T-helper 2 cell (primary cell): Measurements from ENCODE around the gene TSPAN5.
"Not testable (repeated sequence)": the region's sequence is repeated elsewhere in the genome, so short reads cannot be mapped to it uniquely, and the experiment has no call there.

Source experiments
- DNase-seq, 5 experiments: peaks; one replicate each; pipeline versions ENCODE4 v3.0.0 to v3.0.0-alpha.2; 2012 to 2022
- total RNA-seq, 2 donors: gene quantifications; one replicate each; lab custom pipeline; 2026; lab: John Stamatoyannopoulos, UW

The TSPAN5 gene
- 7.2 to 16.4 reads per million in 2 donors for total RNA-seq

DNA sequence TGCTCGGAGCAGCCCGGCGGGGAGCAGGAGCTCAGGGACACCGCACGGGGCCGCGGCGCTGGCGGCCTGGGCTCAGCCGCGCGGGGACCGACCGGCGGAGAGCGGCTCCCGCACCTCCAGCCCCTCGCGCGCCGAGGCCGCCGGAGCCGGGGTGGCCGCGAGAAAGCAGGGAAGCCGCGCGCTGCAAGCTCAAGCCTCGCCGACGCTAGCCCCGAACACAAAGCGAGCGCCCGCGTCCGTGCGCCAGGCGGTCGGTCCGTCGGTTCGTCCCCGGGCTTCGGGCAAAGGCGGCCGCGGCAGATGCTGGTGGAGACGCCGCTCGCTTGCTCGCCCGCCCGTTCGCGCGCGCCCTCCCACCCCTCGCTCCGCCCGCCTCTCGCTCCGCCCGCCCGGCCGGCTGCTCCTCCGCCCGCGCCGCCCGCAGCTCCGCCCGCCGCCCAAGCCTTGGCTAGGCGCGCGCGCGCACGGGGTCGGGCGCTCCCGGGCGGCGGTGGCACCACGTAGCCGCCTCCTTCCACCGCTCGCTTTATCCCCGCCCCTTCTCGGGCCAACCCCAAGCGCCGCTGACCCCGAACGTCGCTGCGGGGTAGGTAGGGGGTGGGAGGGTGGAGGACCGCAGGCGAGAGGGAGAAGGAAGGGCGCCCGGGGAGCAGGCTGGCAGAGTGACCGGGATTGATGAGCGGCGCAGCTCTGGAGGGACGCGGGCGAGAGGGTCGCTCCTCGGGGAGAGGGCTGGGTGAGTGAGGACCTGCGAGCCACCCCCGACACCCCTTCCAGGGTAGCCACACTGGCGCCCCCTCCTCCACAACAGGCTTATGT lies at the start of gene TSPAN5:
TSS of gene TSPAN5 (minus strand) at position 325 of the 819 bp plus-strand sequence.
- peak; percentile 64 to 93 (median 74) for DNase-seq

DNA sequence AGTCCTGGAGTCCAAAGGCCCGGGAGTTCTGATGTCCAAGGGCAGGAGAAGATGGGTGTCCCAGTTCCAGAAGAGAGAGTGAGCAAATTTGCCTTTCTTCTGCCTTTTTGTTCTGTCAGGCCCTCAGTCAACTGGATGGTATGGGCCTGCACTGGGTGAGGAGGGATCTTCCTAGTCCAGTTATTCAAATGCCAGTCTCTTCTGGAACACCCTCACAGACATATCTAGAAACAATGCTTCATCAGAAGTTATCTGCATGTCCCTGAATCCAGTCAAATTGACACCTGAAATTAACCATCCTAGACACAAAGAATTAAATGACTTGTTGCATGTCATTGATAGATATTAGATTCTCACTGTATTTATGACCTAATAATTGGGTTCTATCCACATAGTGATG lies 48.5 kb upstream of the TSPAN5 start:
- DNase-seq, result no peak

DNA sequence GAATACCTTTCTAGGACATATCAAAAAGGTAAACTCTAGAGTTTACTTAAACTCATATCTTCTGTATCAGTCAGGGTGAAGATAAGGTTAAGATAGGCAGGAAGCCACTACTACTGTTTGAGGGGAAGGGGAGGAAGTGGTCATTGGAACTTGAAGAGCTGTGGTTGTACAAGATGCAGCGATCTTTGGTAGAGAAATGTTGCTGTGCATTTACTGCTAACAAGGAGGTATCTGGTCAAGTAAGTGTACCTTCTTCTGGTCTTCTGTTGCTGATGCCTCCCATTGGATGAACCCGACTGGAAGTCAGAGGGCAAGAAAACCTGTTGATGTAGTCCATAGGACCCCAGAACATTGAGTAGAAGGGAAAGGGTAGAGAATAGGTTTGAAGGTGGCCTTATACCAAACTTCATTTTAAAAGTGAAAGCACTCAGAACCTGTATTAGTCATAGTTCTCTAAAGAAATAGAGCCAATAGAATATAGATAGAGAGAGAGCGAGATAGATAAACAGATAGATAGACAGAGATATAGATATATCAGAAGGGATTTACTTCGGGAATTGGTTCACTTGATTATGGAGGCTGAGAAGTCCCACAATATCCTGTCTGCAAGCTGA lies 47.9 kb upstream of the TSPAN5 start:
- peak in 2 of 5 experiments; percentile 66 to 96 for DNase-seq

DNA sequence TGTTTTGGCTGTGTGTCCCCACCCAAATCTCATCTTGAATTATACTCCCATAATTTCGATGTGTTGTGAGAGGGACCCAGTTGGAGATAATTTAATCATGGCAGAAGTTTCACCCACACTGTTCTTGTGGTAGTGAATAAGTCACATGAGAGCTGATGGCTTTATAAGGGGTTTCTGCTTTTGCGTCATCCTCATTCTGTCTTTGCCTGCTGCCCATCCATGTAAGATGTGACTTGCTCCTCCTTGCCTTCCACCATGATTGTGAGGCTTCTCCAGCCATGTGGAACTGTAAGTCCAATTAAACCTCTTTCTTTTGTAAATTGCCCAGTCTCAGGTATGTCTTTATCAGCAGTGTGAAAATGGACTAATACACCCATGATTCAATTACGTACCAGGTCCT lies 47.2 kb upstream of the TSPAN5 start:
- DNase-seq, result not testable (repeated sequence)

DNA sequence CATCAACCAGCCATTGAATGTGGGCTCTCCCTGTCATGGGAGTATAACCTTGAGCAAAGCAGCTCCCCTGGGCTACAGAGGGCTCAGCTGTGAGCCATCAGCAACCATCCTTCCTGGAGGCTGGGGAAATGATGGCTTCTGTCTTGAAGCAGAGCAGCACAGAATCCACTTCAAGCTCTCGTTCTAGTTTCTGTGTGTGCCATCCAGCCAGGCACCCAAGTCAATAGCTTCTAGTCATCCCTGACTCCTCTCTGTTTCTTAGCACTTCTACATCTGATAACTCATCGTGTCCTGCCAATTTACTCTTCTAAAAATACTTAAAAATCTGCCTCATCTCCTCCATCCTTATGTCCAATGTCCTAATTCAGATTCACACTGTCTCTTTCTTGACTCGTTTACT lies 42.2 kb upstream of the TSPAN5 start:
- no peak for DNase-seq

DNA sequence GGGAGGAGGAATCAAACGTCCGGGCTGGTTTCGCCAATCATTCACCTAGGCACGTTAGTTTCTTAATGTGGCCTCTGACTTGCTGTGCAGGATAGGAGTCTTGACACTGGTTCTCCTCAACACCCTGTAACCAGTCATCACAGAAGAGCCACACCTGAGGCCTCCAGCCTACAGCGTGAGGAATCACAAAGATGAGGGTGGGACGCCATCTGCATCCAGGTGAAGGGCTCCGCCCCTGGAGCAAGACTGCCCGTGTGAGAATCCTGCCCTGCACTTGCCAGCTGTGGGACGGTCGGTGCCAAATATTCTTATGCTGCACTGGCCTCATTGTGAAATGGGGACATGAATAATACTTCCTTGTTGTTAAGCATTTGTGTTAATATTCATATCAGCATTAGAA lies 35.7 kb upstream of the TSPAN5 start:
- no peak for DNase-seq

DNA sequence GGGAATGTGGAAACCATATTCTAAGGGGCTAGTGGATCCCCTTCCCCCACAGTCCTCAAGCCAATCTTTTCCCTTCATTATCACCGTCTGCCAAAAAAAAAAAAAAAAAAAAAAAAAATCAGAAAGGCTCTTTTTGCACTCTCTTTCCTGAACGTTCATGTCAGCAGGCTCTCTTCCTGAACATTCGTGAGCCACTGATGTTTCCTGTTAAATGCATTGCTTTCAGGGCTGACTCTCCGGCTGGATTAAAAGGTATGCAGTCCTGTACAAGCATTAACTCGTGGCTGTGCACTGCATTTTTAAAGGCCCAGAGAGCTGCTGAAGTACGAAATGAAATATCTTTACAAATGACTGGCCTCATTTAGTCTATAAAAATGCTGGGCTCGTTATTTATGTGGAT lies 34.0 kb upstream of the TSPAN5 start:
- DNase-seq, result no peak

DNA sequence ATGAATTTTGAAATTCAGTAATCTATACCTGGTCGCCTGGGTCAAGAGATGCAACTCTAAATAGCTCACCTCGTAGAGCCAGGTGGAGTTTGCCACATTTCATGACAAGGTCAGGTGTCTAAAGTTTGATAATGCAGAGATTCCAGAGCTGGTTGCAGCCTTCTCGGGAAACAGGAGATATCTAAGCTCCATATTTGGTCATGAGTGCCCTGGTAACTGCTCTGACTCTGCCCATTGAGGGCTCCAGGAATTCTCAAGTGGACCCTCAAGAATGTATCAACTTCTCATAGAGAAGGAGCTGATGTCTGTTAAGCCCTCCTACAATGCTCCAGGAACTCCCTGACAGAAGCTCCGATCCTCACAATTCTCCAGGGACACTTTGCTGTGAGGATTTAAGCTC lies 33.2 kb upstream of the TSPAN5 start:
- DNase-seq, result no peak

DNA sequence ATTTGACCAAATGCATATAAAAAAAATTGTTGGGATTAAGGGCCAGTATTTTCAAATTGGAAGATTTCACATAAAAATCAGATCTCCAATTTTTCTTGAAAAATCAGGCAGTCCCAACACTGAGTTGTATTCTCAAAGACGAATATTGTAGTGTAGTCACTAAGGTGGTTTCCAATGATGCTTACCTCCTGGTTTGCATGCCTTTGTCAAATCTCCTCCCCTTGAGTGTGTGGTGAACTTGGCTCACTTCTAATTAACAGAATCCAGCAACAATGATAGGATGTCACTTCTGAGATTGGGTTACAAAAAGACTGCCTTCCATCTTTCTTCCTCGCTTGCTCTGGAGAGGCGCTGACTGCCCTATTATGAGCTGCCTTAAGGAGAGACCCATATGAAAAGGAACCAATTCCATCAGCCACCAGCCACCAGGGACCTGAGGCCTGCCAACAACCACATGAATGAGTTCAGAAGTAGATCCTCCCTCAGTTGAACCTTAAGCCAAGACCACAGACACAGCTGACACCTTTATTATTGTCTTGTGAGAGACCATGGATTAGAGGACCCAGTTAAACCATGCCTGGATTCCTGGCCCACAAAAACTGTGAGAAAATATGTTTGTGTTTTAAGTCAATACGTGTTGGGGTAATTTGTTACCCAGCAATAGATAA lies 31.2 kb upstream of the TSPAN5 start:
- peak in 1 of 5 experiments; percentile 52 for DNase-seq

DNA sequence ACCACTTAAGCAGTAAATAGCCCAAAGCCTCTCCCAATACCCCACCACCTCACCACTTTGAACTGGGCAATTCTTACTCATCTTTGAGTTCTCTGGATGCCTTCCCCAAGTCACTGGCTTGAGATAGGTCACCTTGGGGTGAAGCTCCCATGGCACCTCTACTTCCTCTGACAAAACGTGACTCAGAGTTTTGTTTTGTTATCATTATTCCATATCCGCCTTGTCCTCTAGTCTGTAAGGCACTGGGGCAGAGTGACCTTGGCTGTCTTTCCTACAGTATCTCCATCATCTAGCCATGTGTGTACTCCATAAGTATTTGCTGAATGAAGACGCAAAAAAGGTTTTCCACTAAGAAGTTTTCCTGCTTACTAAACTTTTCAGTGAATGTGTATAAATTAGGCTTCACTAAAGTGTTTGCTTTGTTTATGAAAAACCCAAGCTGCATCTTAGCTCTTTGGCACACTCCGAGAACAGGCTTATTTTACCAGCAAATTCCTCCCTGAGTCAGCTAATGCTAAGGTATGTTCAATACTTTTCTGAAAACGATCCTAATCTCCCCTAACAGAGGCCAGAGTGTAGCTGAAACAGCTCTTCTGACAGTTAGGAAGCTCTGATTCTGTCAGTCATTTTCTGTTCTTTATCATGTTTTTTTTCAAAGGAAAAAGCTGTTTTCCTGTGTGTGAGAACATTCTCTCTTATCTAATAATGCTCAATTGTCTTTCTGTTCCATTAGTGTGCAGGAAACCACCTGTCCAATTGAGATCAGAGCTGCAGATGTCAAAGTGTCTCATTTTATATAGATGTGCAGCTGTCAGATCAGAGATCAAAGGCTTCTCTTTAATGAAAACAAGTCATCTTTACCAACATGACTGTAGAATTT lies 30.2 kb upstream of the TSPAN5 start:
- DNase-seq, result peak in 1 of 5 experiments; percentile 82

DNA sequence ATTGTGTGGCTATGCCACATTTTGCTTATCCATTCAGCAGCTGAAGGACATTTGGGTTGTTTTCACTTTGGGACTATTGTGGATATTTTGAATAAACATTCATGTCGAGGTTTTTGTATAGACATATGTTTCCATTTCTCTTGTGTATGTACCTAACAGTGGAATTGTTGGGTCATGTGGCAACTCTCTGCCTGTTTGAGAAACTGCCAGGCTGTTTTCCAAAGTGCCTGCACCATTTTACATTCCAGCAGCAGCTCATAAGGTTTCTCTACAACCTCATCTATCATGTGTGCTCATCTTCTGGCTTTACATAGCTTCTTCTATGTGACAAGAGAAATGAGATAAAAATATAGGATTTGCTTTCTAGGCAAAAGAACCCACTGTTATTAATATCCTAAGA lies 29.5 kb upstream of the TSPAN5 start:
- DNase-seq, result no peak

DNA sequence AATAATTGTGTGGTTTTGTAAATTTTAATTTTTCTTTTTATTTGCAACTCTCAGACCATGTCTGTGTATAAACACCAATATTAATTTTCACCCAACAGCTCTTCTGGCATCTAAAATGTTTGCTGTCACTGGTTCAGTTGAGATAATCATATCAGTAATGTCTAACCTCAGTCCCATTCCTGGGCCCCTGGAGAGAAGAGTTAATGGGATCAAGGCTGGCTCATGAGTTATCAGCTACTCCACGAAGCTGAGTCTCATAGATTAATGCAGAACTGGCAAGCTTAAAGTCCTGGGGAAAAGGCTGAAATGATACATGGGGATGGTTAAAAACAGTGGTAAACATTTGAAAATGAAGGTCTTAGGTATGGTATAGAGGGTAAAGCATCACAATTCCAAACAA lies 28.4 kb upstream of the TSPAN5 start:
- no peak for DNase-seq

DNA sequence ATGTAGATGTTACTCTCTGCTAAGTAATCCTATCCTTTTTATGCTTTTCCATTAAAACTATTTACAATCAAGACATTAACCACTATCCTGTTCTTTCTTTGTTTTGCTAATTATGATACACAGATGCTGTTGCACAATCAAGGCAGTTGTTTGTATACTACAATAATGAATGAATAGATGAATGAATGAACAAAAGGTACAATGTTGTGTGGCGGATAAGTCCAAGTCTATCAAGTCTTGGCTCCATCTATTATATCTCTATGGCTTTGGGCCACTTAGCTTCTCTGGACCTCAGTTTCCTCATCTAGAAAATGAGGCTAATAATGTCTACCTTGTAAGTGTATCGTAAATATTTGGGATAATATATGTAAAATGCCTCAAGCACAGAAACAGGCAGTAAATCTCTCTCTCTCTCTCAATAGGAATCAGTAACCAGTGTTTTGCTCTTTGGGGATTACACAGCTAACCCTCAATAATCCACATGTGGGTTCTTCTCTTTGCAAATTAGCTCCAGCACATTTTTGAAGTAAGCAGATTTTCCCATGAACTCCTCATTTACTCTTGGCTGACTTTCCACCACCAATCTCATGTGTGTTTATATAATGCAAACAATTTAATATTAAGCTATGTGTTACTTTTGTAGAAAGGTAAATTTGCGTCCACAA lies 27.8 kb upstream of the TSPAN5 start:
- no peak for DNase-seq

DNA sequence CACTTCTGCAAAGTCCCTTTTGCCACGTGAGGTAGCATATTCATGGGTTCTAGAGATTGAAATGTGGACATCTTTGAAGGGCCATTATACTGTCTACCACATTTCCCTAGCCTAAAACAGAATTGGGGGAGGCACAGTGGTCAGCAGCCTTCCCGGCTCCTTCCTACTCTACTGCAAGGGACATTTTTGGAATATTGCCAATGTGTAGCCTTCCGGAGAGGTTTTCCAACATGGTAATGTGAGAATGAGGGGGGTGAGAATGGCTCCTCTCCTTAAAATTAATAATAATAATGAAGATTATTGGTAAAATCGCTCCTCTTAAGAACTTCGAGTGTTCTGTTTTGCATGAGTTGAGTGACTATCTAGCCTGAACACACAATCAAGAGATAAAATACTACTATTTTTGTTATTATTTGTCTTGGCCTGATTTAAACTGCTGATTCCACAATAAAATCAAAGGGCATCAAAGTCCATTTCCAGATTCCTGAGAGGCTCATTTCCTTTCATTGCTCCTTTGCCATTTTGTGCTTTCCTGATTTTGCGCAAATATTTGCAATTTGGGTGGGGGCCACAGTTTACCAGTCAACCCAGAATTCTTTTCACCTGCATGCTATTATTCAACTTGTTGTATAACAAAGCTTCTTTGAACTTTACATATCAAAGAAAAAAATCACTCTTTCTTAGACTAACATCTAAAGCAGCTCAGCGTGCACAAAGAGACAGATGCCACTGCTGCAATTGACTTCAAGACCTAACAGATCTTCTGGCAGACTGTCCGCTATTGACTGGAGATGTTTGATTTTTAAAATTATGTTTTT lies 27.0 kb upstream of the TSPAN5 start:
- no peak for DNase-seq

DNA sequence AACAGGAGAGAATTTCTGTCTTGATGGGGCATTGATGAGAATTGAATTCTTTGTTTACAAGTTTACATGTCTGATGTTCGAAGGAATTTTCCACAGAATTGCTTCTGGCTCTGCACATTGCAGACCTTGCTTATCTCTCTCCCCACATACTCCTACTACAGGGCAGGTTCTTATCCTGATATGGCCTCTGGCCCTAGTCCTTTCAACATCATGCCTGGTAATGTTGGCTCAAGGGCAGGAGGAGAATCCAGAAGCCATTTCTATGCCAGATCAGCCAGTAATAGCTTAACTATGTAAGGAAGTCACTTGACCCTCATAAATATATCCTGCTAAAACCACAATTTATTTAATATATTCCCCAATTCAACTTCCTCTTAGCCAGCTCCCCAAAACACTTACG lies 24.3 kb upstream of the TSPAN5 start:
- no peak for DNase-seq

DNA sequence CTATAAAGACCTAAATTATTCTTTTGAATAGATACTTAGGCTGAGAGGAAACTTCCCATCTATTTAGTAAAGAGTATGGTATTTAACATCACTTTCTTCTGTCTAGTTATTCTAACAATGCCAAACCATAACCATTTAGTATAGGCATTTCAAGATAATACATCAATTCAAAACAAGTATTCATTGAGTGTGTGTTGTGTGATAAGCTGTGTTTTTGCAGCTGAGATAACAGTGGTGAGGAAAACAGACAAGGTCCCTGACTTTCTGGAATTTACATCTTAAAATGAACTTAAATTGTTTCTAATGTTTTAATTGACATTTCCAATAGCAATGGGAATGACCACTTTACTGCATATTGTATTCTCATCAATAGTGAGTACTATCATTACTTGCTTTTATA lies 22.4 kb upstream of the TSPAN5 start:
- DNase-seq, result no peak

DNA sequence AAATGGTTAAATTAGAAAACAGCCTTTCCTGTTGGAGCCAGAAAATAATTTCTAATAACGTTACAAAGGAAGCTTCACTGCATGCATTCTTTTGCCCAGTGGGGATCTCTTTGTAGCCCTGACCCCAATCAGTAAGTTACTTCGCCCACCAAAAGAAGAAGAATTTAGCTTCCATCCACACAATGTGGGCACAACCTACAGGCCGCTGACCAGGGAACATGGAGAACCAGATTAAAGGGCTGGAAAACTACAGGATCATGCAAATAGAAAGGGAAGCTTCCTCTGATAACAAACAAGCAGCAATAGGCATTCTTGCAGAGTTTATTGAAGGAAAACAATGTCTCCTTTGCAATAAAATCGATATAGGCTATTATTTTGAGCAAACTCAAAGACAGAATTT lies 21.3 kb upstream of the TSPAN5 start:
- DNase-seq, result no peak

DNA sequence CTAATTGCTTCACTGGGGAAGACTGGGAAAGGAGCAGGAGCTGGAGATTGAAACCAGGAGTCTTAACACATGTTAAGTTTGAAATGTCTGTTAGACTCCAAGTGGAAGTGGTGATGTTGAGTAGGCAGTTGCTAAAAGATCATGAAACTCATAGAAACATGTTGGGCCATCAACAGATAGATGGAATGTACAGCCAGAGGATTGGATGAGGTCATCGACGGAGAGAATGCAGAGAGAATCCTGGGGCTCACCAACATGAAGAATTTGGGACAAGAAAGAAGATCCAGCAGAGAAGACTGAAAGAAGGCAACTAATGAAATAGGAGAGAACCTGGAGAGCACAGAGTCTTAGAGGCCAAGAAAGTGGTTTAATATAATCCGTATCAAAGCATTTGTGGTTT lies 19.4 kb upstream of the TSPAN5 start:
- DNase-seq, result no peak

DNA sequence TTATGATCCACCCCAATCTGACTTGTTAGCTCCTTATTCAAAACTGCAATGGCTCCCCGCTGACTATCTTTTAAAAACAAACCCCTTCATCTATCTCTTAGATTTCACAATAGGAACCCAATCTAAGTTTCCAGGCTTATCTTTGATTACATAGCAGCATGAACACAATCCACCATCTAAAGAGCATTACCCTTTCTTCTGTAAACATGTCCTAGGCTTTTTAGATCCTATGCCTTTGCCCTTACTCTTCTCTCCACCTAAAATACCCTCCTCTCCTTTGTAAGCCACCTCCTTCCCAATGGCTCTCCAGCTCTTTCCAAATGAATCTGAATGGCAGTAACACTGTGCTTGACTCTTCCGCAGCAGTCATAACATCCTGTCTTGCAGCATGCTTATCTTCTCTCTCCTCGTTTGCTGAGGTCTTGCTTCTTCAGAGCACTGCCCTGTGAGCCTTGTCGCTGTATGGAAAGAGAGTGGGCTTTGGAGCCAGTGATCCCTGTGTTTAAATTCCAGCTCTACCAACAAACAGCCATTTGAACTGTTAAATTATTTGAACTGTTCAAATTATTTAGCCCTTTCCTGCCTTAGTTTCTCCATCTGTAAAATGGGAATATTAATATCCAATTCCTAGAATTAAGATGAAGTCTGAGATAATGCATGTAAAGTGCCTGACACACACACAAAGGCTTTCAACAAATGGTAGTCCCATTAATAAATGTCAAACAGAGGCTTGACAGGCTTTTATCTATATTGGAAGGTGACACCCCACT lies 16.2 kb upstream of the TSPAN5 start:
- no peak for DNase-seq

DNA sequence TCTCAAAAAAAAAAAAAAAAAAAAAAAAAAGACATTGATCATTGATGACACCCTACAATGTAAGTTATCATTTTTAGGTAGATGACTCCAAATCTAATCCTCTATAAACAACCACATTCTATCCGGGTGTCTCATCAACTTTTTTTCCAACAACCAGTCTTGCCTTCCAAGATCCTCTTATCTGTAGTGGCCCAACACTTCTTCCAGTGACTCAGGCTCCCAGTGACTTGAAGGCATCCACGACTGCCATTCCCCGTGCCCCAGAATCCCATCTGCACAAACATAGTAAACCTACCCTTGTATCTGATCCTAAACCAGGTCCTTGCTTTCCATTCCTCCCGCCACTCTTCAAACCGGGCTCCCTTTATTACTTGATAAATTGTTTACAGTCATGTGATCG lies 15.6 kb upstream of the TSPAN5 start:
- DNase-seq, result no peak

DNA sequence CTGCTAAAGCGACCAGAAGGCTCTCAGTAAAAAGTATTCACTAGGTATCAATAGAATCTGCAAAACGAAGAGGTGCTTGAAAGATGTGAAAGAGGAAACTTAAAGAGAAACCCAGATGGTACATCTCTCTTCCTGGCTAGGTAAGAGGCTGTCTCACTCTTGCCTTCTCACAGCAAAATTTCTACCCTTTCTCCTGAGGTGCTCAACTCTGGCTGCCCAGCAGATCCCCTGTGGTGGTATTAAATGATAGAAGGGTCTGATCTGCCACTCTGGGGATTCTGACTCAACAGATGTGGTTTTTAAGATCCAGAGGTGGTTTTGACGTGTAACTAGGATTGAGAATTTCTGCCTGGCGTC lies 14.9 kb upstream of the TSPAN5 start:
- DNase-seq, result peak in 1 of 5 experiments; percentile 58
